Sciatic nerve (tissue), 2 donors: ENCODE data around the gene CLUH. TPM values are rescaled to one million over a fixed set of nuclear protein-coding genes. Genes with fewer than 3 reads are reported as not detected.

Experiments used
- ATAC-seq: fragments of 200-7000 bp; cut with Tn5 transposase; one replicate; pipeline ENCODE4 v1.9.1; 2020; ENCODE audit warnings: mild to moderate bottlenecking, moderate library complexity
- DNase-seq: peaks from one replicate; pipeline ENCODE4 v3.0.0-alpha.2; 2020; ENCODE audit warnings: low spot score
- intact Hi-C: fragments of 100-400 bp; cut with DNase I; formaldehyde crosslinking; loops from one replicate; pipeline ENCODE4 v1.14.2; 2022
- total RNA-seq: library from RNA; stranded (reverse); fragmentation: NEBNext Ultra II Directional; extraction: Animal tissue kit (Norgen Biotek cat#: 25700); gene quantifications from one replicate; pipeline ENCODE4 v1.2.1, GENCODE V29; 2021
- donor health status: DM: no; HTN: no; CAD: no.
- donor health status: DM: no; HTN: no; CAD: no.

CLUH gene
- total RNA-seq, 1 donor from 2014 or later = 39.2 TPM

- no peak for DNase-seq
- ATAC-seq = no peak
- intact Hi-C loops = no loop called here
Measured at GRCh38 chr17:2721603-2722002, 10.0 kb upstream of the CLUH start.

DNA sequence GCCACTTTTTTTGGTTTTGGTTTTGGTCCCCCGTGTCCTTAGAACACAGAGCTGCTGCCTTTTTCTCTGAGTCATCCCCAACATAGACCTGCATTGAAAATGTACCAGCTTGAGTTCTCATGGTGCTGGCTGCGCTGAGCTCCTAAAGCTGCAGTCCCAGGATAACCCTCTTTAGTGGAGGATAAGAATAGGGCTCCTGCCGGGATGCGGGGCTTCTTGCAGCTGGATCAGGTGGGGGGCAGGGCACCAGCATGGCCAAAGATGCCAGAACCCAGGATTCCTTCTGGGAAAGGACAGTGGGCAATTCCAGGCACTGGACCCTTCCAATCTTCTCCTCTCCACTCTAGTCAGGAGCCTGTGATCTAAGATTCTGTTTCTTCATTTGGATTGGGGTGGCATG lies 8.3 kb upstream of the CLUH start:
- ATAC-seq = no peak
- intact Hi-C loops = no loop called here
- no peak for DNase-seq

- no peak for ATAC-seq
- intact Hi-C loops = no loop called here
- no peak for DNase-seq
Measured at GRCh38 chr17:2718150-2718938, 6.8 kb upstream of the CLUH start.

- ATAC-seq = no peak
- DNase-seq = no peak
- intact Hi-C loops = no loop called here
Measured at GRCh38 chr17:2716649-2717048, 5.1 kb upstream of the CLUH start.

DNA sequence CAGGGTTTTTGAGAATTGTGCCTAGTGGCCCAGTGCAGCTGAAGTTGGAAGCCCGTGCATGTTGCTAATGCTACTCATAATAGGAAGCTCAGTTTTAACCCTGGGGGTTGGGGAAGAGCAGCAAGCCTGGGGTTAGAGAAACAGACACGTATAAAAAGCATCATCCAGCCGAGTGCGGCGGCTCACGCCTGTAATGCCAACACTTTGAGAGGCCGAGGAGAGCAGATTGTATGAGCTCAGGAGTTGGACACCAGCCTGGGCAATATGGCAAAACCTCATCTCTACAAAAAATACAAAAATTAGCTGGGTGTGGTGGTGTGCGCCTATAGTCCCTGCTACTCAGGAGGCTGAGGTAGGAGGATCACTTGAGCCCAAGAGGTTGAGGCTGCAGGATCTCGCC lies 2.3 kb upstream of the CLUH start:
- ATAC-seq = no peak
- DNase-seq = no peak
- intact Hi-C loops = no loop called here

- intact Hi-C loops = no loop called here
- DNase-seq (no peak), ATAC-seq (peak; percentile 1)
Measured at GRCh38 chr17:2712300-2713043, 908 bp upstream of the CLUH start.

- peak; percentile 70 for DNase-seq
- ATAC-seq = no peak
- intact Hi-C loops = no loop called here
Measured at GRCh38 chr17:2710803-2711607, 559 bp downstream of the CLUH start.

DNA sequence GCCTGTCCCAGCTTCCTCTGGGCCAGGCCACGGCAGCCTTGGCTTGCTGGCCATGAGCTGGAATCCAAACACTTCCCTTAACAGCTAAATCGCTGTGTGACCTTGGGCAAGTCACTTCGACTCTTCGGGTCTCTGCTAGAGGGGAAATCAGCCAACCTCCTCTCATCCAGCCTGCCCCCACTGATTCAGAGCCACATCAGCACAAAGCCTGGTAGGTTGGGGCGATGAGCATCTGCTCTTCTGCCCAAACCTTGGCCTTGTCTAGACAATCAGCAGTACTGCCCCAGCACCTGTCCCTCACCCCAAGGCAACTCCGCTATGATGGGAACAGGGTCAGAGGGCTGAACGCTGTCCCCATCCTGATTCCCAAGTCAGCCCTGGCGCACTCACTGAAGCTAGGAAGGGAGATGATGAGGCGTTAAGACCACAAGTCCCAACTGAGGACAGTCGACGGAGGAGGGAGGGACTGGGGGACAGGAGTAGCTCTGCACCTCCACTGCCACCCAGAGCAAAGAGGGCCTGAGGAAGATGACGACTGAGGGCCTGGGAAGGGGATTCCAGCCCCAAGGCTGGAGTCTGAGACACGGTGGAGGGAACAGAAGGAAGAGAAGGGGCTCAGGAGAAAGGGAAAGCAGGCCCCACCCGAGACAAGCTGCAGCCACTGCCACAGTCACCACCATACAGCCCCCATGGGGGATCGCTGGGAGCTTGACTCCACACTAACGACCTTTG lies 1.3 kb downstream of the CLUH start:
- ATAC-seq (no peak), DNase-seq (peak; percentile 59)
- intact Hi-C loops = no loop called here

DNA sequence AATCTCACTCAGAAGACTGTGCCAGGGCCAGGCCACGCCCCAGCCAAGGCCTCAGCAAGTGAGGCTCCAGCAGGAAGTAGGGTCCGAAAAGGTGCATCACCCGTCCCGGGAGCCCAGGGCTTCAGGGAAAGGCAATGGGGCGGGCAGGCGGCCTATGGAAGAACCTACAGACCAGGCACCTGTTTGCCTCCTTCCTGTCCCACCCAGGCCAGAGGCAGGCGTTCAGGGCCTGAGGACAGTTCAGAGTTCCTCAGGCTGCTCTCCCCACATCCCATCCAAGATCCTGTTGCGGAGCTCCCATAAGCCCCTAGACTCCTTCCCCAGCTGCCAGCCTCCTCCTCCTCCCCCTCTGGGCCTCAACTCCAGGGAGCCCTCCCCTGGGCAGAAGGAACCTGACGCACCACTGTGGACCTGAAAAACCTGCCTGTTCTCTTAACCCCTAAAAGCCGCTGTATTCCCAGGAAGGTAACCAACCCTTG lies 2.3 kb downstream of the CLUH start:
- intact Hi-C loops = no loop called here
- DNase-seq (no peak), ATAC-seq (no peak)

DNA sequence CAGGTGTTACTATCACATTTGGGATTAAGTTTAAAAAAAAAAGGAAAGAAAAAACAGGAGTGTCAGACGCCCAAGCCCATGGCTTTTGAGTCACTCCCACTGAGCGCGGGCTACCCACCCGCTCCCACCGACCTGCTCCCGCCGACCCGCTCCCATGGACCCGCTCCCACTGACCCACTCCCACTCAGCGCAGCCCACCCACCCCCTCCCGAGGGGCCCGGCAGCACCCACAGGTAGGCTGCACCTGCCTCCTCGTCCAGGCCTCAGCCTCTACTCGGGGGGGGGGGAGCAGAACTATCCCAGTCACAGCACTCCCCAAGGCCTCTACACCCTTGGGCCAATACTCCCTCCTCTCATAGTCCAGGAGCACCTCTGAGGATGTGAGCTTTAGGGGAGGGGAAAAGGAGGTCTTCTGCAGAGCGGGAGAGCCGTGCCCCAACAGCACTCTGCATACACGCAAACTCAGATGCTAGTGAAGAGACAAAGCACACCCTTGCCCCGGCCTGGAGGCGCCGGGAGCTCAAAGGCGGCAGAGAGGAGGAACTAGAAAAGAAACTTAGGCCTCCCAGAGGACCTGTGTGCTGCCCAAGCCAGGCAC lies 2.9 kb downstream of the CLUH start:
- DNase-seq (no peak), ATAC-seq (no peak)
- intact Hi-C loops = no loop called here

- intact Hi-C loops = no loop called here
- DNase-seq = peak; percentile 69
- no peak for ATAC-seq
Measured at GRCh38 chr17:2707721-2708584, 3.6 kb downstream of the CLUH start.

DNA sequence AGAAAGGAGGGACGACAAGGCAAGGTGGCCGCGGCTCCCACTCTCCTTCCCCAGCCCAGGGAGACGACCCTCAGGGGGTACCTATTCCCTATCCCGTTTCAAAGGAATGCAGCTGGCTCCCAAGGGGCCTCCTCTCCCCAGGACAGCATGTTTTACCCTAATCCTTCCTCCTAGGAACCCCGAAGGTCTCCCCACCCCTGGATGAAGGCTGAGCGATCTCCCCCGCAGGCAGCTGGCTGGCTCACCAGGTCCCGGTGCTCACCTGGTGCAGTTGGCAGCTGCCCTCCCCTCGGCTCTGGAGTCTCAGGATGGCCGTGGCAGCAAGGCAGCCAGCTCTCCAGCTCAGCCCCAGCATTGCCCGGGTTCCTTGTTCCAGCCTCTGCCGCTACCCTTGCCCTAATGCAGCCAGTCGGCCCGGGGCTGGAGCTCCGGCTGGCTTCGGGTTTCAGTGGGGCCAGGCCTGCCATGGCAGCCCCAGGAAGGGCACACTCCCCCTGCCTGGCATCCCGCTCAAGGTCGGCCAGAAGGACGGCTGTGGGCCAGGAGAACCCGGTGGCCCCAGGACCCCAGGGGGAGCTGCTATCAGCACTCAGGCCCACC lies 4.6 kb downstream of the CLUH start:
- ATAC-seq (no peak), DNase-seq (no peak)
- intact Hi-C loops = no loop called here

- intact Hi-C loops = no loop called here
- DNase-seq (no peak), ATAC-seq (no peak)
Measured at GRCh38 chr17:2705888-2706795, 5.4 kb downstream of the CLUH start.

DNA sequence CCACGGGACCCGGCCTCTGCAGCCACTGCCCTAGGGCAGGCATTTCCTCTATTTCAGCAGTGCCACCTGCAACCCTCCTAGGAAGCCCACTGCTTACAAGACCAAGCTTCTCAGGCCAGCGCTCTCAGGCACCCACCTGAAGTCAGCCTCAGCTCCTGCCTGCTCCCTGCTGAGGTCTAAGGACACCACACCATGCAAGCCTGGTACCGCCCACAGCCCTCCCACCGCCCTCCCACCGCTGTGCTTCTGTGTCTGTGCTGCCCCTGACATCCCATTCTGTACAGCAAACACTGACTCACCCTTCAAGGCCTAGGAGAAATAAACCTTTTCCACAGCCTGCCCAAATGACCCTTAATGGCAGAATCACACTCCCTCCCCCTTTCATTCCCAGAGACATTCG lies 6.3 kb downstream of the CLUH start:
- intact Hi-C loops = no loop called here
- ATAC-seq = no peak
- no peak for DNase-seq

- intact Hi-C loops = no loop called here
- DNase-seq (no peak), ATAC-seq (no peak)
Measured at GRCh38 chr17:2704890-2705248, 6.7 kb downstream of the CLUH start.

DNA sequence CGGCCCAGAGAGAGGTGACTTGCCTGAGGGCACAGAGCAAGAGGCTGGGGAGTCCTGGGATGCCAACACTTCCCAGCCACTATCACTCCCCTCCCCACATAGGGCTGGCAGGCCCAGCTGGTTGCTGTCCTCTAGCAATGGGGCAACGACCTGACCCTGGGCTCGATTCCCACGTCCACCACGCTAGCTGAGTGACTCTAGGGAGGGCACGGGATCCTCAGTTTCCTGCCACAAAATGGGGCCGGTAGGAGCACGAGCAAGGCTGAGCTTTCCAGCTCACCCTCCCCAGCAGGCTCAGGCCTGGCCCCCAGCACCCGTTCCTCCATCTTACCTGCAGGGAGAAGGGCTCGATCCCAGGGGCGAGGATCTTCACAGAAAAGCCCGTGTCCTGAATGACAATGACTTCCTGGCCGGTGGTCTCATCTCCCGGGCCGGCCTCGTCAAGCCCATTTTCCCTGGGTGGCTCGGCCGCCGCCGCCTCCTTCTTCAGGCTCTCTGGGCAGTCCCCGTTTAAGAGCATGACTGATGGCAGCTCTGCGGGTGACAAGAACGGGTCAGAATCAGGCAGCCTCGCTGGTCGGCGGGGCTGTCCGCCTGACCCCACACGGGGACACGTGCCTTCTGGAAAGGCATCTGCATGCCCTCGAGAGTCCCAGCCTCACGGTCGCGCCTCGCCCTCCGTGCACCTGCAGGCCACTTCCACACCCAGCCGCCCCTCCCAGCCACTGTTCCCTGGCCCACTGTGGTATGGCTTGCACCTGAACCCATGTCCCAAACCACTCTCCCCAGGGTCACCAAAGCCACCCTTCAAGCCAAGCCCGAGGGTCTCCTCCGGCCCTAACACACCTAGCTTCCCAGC lies 7.3 kb downstream of the CLUH start:
- no peak for ATAC-seq
- intact Hi-C loops = no loop called here
- no peak for DNase-seq
